ENCODE data around the gene PPP1R14C.

DNA sequence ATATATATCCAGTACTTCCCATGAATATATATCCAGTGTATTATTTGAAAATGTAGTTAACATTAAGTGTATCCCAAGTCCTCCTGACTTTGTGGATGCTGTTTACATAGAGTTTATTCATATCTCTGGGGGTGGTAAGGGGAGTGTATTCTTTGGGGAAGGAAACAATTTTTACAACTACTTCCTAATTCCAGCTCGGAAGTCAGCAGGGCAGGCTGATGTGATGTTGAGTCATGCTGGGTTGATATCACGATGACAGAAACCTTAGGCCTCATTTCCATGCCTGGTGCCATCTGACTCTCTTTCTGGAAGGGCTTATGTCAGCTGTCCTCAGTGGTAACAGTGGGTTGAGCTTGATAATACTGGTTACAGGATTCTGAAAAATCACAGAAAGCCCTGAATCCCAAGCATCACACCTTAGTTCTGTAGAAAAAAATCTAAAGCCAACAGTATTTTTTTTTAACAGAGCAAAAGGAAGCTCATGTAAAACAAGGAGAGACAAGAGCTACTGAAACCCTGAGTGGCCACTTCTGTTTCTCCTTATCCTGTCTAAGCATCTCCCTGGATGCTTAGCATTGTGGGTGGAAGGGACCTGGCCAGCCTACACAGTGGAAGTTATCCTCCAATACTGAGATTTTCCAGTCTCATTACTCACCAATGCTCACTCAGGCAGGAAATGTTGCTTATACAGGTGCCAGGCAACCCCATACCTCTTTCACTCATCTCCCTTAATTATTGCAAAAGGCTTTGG lies 150.8 kb downstream of the PPP1R14C start:
- TF ChIP-seq CTCF (conservative IDR thresholded peaks at IDR 0.05; ENCODE audit: low read depth in 2 of 2) (no peak), EZH2 (IDR thresholded peaks at IDR 0.05; ENCODE audit: low read depth, unreplicated experiment) (no peak), POLR2AphosphoS5 (IDR thresholded peaks at IDR 0.05; ENCODE audit: low read depth) (no peak), EZH2phosphoT487 (IDR thresholded peaks at IDR 0.05; ENCODE audit: unreplicated experiment) (no peak)
- TF ChIP-seq, protein P1, sequence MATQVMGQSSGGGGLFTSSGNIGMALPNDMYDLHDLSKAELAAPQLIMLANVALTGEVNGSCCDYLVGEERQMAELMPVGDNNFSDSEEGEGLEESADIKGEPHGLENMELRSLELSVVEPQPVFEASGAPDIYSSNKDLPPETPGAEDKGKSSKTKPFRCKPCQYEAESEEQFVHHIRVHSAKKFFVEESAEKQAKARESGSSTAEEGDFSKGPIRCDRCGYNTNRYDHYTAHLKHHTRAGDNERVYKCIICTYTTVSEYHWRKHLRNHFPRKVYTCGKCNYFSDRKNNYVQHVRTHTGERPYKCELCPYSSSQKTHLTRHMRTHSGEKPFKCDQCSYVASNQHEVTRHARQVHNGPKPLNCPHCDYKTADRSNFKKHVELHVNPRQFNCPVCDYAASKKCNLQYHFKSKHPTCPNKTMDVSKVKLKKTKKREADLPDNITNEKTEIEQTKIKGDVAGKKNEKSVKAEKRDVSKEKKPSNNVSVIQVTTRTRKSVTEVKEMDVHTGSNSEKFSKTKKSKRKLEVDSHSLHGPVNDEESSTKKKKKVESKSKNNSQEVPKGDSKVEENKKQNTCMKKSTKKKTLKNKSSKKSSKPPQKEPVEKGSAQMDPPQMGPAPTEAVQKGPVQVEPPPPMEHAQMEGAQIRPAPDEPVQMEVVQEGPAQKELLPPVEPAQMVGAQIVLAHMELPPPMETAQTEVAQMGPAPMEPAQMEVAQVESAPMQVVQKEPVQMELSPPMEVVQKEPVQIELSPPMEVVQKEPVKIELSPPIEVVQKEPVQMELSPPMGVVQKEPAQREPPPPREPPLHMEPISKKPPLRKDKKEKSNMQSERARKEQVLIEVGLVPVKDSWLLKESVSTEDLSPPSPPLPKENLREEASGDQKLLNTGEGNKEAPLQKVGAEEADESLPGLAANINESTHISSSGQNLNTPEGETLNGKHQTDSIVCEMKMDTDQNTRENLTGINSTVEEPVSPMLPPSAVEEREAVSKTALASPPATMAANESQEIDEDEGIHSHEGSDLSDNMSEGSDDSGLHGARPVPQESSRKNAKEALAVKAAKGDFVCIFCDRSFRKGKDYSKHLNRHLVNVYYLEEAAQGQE (IDR thresholded peaks at IDR 0.05; ENCODE audit: unreplicated experiment), result no peak
- TF ChIP-seq, protein P2, sequence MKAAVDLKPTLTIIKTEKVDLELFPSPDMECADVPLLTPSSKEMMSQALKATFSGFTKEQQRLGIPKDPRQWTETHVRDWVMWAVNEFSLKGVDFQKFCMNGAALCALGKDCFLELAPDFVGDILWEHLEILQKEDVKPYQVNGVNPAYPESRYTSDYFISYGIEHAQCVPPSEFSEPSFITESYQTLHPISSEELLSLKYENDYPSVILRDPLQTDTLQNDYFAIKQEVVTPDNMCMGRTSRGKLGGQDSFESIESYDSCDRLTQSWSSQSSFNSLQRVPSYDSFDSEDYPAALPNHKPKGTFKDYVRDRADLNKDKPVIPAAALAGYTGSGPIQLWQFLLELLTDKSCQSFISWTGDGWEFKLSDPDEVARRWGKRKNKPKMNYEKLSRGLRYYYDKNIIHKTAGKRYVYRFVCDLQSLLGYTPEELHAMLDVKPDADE (IDR thresholded peaks at IDR 0.05), result no peak
